ENCODE results near the gene ITGA2. TPM values are rescaled to one million over a fixed set of nuclear protein-coding genes. Genes with fewer than 3 reads are reported as not detected.

ITGA2 gene
- total RNA-seq, result 29.1 and 313 TPM in 2 replicates

DNA sequence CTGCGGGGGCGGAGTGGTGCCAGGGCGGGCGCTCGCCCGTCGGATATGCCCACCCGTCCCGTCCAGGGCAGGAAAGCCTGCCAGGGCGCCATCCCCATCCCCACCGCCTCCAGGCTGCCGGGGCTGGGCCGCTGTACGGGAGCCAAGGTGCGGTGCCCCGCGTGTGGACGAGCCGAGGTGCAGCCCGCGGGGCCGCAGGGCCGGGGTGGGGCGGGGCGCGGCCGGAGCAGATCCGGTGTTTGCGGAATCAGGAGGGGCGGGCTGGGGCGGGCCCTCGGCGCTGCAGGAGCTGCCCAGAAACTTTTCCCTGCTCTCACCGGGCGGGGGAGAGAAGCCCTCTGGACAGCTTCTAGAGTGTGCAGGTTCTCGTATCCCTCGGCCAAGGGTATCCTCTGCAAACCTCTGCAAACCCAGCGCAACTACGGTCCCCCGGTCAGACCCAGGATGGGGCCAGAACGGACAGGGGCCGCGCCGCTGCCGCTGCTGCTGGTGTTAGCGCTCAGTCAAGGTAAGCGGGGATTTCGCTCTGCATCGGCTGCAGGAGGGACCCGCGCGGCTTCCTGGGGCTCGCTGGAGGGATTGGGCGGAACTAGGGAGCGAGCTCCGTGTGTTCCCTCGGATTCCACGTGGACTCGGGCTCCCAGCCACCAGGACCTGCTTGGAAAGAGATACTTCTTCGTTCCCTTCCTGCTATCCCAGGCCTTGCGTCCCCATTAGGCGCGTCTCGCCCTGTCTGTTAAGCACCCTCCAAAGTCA is at the start of gene ITGA2:
Gene ITGA2, plus strand, starts transcription at position 328 of the 756 bp plus-strand sequence. Its CDS starts 117 bp downstream, at position 445.

DNA sequence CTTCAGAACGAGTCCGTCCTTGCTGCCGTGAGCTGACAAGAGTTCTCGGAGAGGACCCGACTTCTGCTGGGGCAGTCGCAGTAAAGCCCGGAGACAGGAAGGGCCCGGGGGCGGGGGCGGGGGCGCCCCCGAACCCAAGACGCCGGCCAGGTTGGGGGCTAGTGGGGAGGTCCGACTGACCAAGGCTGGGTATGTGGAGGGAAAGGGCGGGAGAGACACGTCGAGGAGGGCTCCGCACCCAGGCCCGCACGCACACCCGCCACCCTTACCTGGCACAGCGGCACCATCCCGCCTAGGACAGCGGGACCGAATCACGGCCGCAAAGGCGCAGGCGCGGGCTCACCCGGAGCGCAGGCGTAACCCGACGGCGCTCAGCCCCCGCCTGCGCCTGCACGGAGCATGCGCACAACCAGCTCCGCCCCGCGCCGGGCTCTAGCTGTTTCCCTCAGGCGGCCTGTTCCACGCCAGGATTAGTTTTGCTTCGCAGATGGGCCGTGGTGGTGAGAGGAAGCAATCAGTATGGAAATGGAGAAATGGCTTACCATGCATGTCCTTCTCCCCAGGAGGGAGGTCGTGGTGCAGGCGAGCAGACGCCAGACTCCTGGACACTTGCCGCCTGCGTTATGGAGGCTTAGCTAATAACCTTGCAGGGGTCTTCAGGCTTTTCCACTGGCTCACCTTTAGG is 120.4 kb downstream of the ITGA2 start, which contains the start of gene MOCS2:
Gene MOCS2, minus strand, starts transcription at position 315 of the 685 bp plus-strand sequence. CDS start 2,583 bp downstream, outside the sequence.

Other genes with a start within 250 kb of the ITGA2 start
- gene ITGA1, start 201.4 kb upstream of the ITGA2 start, total RNA-seq, result 237 and 283 TPM in 2 replicates
- 44.6 and 64.1 TPM in 2 replicates for gene PELO, start 201.4 kb upstream of the ITGA2 start, total RNA-seq
- gene MOCS2, start 120.4 kb downstream of the ITGA2 start, total RNA-seq, result 32.6 and 39.4 TPM in 2 replicates

Data from placental pericyte (primary cell).